ENCODE data around the gene RTN4RL1. TPM values are rescaled to one million over a fixed set of nuclear protein-coding genes. Genes with fewer than 3 reads are reported as not detected.
"Not testable (repeated sequence)": the region's sequence is repeated elsewhere in the genome, so short reads cannot be mapped to it uniquely, and the experiment has no call there.

Gene RTN4RL1
- total RNA-seq, 2 donors from 2014 or later, result 0.32 to 0.37 TPM

DNA sequence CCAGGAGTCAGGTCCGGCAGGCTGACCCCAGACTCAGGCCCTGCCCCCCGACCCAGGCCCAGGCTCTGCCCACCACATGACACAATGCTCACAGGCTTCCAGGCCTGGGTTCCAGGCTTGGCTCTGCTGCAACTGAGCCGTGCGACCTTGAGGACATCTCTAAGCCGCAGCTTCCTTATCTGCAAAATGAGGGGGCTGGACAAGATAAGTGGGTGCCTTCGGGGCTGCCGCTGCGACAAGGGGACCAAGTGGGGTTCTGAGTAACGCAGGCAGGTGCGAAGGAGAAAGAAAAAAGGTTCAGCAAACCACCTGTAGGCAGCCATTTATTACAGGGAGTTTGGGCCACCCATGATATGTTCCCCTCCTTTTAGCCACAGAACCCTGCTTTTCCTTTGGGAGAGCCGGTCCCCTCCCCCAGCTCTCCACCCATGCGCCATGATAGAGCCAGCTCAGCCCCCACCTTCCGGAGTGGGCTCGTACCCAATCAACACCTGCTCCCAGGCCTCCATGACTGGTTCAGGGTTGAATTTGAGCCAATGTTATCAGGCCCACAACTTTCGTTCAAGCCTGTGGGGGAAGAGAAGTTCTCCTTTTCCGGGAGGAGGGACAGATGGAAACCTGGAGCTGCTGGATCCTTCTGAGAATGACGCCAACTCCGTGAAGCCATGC lies 38.2 kb downstream of the RTN4RL1 start:
- H3K27ac ChIP-seq, result no peak overlapping the region
- DNase-seq, result no peak
- no peaks in the 10 kb centered on the region for H3K9me3 ChIP-seq
- no peaks in the 10 kb centered on the region for H3K27me3 ChIP-seq
- TF ChIP-seq, protein P1, sequence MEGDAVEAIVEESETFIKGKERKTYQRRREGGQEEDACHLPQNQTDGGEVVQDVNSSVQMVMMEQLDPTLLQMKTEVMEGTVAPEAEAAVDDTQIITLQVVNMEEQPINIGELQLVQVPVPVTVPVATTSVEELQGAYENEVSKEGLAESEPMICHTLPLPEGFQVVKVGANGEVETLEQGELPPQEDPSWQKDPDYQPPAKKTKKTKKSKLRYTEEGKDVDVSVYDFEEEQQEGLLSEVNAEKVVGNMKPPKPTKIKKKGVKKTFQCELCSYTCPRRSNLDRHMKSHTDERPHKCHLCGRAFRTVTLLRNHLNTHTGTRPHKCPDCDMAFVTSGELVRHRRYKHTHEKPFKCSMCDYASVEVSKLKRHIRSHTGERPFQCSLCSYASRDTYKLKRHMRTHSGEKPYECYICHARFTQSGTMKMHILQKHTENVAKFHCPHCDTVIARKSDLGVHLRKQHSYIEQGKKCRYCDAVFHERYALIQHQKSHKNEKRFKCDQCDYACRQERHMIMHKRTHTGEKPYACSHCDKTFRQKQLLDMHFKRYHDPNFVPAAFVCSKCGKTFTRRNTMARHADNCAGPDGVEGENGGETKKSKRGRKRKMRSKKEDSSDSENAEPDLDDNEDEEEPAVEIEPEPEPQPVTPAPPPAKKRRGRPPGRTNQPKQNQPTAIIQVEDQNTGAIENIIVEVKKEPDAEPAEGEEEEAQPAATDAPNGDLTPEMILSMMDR (IDR thresholded peaks at IDR 0.05), result no peak
- no peaks in the 10 kb centered on the region for H3K36me3 ChIP-seq
- H3K9ac ChIP-seq (ENCODE audit: low read depth in 2 of 2, low read length in 2 of 2), result no peak overlapping the region
- no peak overlapping the region for H3K4me3 ChIP-seq
- H3K4me1 ChIP-seq, result no peaks in the 10 kb centered on the region
- intact Hi-C loops (cut with DNase I), result no loop called here

DNA sequence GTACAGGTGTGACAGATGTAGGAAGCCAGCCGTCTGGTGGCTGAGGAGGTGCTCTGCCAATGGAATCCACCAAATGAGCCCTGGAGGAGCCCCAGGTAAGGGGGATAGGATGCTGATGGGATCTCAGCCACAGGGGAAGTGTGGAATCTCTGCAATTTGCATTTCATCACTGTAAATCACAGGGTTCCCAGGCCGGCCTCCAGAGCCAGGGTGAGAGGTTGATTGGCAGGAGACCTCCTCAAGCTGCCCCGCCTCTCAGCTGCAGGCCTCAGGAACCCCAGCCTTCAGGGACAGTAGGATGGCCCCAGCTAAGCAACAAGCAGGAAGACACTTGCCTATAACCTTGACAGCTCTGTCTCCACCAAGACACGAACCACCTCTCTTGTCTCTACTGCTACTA lies 39.4 kb downstream of the RTN4RL1 start:
- Histone ChIP-seq H3K36me3 (no peaks in the 10 kb centered on the region), H3K9ac (ENCODE audit: low read depth in 2 of 2, low read length in 2 of 2) (no peak overlapping the region), H3K9me3 (no peaks in the 10 kb centered on the region), H3K27ac (no peak overlapping the region), H3K4me1 (no peaks in the 10 kb centered on the region), H3K4me3 (no peak overlapping the region), H3K27me3 (no peaks in the 10 kb centered on the region)
- no peak for DNase-seq
- TF ChIP-seq, protein P1 (IDR thresholded peaks at IDR 0.05), result no peak
- intact Hi-C loops (cut with DNase I), result no loop called here

DNA sequence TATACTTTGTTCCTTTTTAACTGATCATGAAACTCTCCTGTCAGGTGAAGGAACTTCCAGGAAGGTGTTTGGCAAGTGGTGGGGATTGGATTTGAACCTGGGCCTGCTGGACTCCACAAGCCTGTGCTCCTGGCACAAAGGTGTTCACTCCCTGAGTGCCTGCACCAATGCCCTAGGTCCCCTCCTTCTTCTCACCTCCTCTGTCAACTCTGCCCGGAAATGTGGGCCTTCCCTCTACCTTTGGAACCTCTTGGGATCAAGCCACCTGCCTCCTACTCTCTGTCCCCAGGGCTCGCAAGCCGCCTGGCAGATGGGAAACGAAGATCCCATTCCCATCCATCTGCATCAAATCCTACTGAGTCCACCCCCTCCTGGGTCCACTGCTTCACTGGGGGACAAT lies 40.0 kb downstream of the RTN4RL1 start:
- intact Hi-C loops (cut with DNase I), result no loop called here
- no peak for DNase-seq
- TF ChIP-seq, protein P1 (IDR thresholded peaks at IDR 0.05), result no peak
- H3K4me1 ChIP-seq, result no peaks in the 10 kb centered on the region
- H3K9ac ChIP-seq (ENCODE audit: low read depth in 2 of 2, low read length in 2 of 2), result no peak overlapping the region
- H3K4me3 ChIP-seq, result no peak overlapping the region
- no peak overlapping the region for H3K27ac ChIP-seq
- no peaks in the 10 kb centered on the region for H3K27me3 ChIP-seq
- no peaks in the 10 kb centered on the region for H3K9me3 ChIP-seq
- H3K36me3 ChIP-seq, result no peaks in the 10 kb centered on the region

DNA sequence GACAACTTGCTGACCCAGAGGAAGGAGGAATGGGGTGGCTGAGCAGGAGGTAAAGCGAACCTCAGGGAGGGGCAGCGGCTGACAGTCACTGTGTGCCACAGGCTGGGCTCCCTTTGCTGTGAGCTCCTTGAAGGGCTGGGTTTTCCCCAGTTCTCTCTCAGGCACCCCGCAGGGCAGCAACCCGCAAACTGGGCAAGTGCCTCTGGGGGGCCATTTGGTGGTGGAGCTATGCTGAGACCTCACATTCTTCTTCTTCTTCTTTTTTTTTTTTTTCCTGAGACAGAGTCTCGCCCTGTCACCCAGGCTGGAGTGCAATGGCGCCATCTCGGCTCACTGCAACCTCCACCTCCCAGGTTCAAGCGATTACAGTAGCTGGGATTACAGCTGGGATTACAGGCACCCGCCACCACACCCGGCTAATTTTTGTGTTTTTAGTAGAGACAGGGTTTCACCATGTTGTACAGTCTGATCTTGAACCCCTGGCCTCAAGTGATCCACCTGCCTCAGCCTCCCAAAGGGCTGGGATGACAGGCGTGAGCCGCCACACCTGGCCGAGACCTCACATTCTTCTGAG lies 42.3 kb downstream of the RTN4RL1 start:
- DNase-seq; H3K9ac ChIP-seq (ENCODE audit: low read depth in 2 of 2, low read length in 2 of 2); H3K4me1 ChIP-seq; H3K27ac ChIP-seq; H3K27me3 ChIP-seq; H3K9me3 ChIP-seq; H3K4me3 ChIP-seq; H3K36me3 ChIP-seq; intact Hi-C loops (cut with DNase I): not testable (repeated sequence)

DNA sequence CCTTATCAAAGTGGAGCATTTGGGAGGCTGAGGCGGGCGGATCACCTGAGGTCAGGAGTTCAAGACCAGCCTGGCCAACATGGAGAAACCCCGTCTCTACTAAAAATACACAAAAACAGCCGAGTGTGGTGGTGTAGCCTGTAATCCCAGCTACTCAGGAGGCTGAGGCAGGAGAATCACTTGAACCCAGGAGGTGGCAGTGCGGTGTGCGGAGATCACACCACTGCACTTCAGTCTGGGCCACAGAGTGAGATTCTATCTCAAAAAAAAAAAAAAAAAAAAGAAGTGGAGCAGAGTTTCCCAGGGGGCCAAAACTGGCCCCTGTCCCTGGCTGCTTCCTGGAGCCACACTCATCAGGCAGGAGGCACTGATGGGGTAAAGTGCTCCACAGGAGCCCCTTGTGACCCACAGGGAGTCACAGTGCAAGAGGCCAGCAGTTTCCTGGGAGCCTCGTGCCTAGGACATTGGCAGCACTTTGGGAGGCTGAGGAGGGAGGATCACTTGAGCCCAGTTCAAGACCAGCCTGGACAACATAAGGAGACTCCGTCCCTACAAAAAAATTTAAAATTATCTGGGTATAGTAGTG lies 44.4 kb downstream of the RTN4RL1 start:
- Histone ChIP-seq H3K27ac (no peak overlapping the region), H3K4me3 (no peak overlapping the region), H3K27me3 (peaks cover 8% of the 10 kb centered on the region), H3K9ac (ENCODE audit: low read depth in 2 of 2, low read length in 2 of 2) (no peak overlapping the region), H3K9me3 (no peaks in the 10 kb centered on the region), H3K4me1 (no peaks in the 10 kb centered on the region), H3K36me3 (no peaks in the 10 kb centered on the region)
- TF ChIP-seq, protein P1 (IDR thresholded peaks at IDR 0.05), result no peak
- intact Hi-C loops (cut with DNase I), result no loop called here
- no peak for DNase-seq

Measured in colonic mucosa (tissue), 4 donors.